ENCODE measurements around the gene CA10. TPM values are rescaled to one million over a fixed set of nuclear protein-coding genes. Genes with fewer than 3 reads are reported as not detected.

Gene CA10
- total and polyA plus RNA-seq, 8 donors: 0.09 to 2.0 (median 0.27) TPM; not detected in 4

- no peak for ATAC-seq
- intact Hi-C loops (cut with DNase I): no loop called here
- H3K36me3 ChIP-seq: no peaks in the 10 kb centered on the region
- H3K27ac ChIP-seq: no peak overlapping the region
- H3K4me1 ChIP-seq: no peaks in the 10 kb centered on the region
- no peak for FAIRE-seq
- H3K9me3 ChIP-seq: no peaks in the 10 kb centered on the region
- H3K4me3 ChIP-seq: no peak overlapping the region
- no peaks in the 10 kb centered on the region for H3K27me3 ChIP-seq
- no peak for TF ChIP-seq CTCF (IDR thresholded peaks at IDR 0.05)
- no peak for DNase-seq
These were observed 485.4 kb downstream of the CA10 start for GRCh38 chr17:51673070-51673469.

GRCh38 chr17:51672065-51672464, 486.4 kb downstream of the CA10 start:
- no peak for FAIRE-seq

GRCh38 chr17:51670899-51671298, 487.6 kb downstream of the CA10 start:
- WGBS, 2 donors: 54 to 60% methylated on average over 3 of the region's 3 CpGs

More at GRCh38 chr17:51672065-51672464, 486.4 kb downstream of the CA10 start:
- no peak for DNase-seq
- H3K9me3 ChIP-seq: no peaks in the 10 kb centered on the region
- H3K27ac ChIP-seq: no peak overlapping the region
- H3K27me3 ChIP-seq: no peaks in the 10 kb centered on the region
- TF ChIP-seq CTCF (IDR thresholded peaks at IDR 0.05): no peak
- no peaks in the 10 kb centered on the region for H3K36me3 ChIP-seq
- no peak overlapping the region for H3K4me3 ChIP-seq
- WGBS, 2 donors: 39 to 48% methylated on average over 4 of the region's 4 CpGs
- intact Hi-C loops (cut with DNase I): no loop called here
- H3K4me1 ChIP-seq: no peaks in the 10 kb centered on the region
- ATAC-seq: no peak

GRCh38 chr17:51668963-51669246, 489.6 kb downstream of the CA10 start:
- H3K36me3 ChIP-seq: no peaks in the 10 kb centered on the region
- H3K4me3 ChIP-seq: no peak overlapping the region
- 88 to 93% methylated on average over 11 of the region's 11 CpGs for WGBS, 2 donors
- DNase-seq (no peak), FAIRE-seq (no peak), ATAC-seq (no peak)
- H3K27ac ChIP-seq: no peak overlapping the region
- H3K4me1 ChIP-seq: no peaks in the 10 kb centered on the region
- no peaks in the 10 kb centered on the region for H3K9me3 ChIP-seq
- intact Hi-C loops (cut with DNase I): no loop called here
- no peak for TF ChIP-seq CTCF (IDR thresholded peaks at IDR 0.05)
- H3K27me3 ChIP-seq: peaks cover 0 to 4% (median 1%) of the 10 kb centered on the region in 4 donors

More at GRCh38 chr17:51670899-51671298, 487.6 kb downstream of the CA10 start:
- Histone ChIP-seq H3K9me3 (no peaks in the 10 kb centered on the region), H3K36me3 (no peaks in the 10 kb centered on the region), H3K27ac (no peak overlapping the region), H3K4me1 (no peaks in the 10 kb centered on the region), H3K27me3 (no peaks in the 10 kb centered on the region), H3K4me3 (no peak overlapping the region)
- DNase-seq: no peak
- no peak for ATAC-seq
- TF ChIP-seq CTCF (IDR thresholded peaks at IDR 0.05): no peak
- FAIRE-seq: no peak
- intact Hi-C loops (cut with DNase I): no loop called here

GRCh38 chr17:51668155-51668962, 490.2 kb downstream of the CA10 start:
- peak in 1 of 6 donors; percentile 45 for DNase-seq
- Histone ChIP-seq H3K27ac (no peak overlapping the region), H3K4me3 (no peak overlapping the region), H3K4me1 (no peaks in the 10 kb centered on the region), H3K36me3 (no peaks in the 10 kb centered on the region), H3K27me3 (peaks cover 0 to 4% (median 1%) of the 10 kb centered on the region in 4 donors), H3K9me3 (no peaks in the 10 kb centered on the region)
- 79% methylated on average over 20 to 21 of the region's 21 CpGs for WGBS, 2 donors
- no peak for TF ChIP-seq CTCF (IDR thresholded peaks at IDR 0.05)
- intact Hi-C loops (cut with DNase I): no loop called here
- no peak for ATAC-seq
- no peak for FAIRE-seq
